HepG2 (cell line): Measurements from ENCODE around the gene DNMT3A. TPM values are rescaled to one million over a fixed set of nuclear protein-coding genes. Genes with fewer than 3 reads are reported as not detected.

Experiments used
- DMAP1 ChIP-seq: IDR thresholded peaks from 2 replicates; pipeline ENCODE4 v1.6.1; 2016
- FOXP1 ChIP-seq, 2 experiments: fragments of 450-650 bp in 1 of 2; IDR thresholded peaks; 2 replicates each; pipeline ENCODE4 v1.6.1; 2017 to 2018; ENCODE audit warnings: antibody characterized with exemption in 1 of 2
- JDP2 ChIP-seq: sonication (generic); formaldehyde crosslinking; IDR thresholded peaks from 2 replicates; pipeline ENCODE4 v1.8.1; 2022; ENCODE audit warnings: missing genetic modification reagents, borderline replicate concordance
- MED1 ChIP-seq: sonication (generic); formaldehyde crosslinking; IDR thresholded peaks from 2 replicates; pipeline ENCODE4 v1.4.0; 2020; ENCODE audit warnings: missing genetic modification reagents
- NFE2 ChIP-seq: sonication (generic); formaldehyde crosslinking; IDR thresholded peaks from 2 replicates; pipeline ENCODE4 v1.4.0; 2020; ENCODE audit warnings: missing genetic modification reagents
- NFE2L2 ChIP-seq: fragments of 150-350 bp; IDR thresholded peaks from 2 replicates; pipeline ENCODE4 v1.6.1; 2014; ENCODE audit warnings: low read length
- REL ChIP-seq: sonication (generic); formaldehyde crosslinking; conservative IDR thresholded peaks from 2 replicates; pipeline ENCODE4 v1.8.0; 2022; ENCODE audit warnings: mild to moderate bottlenecking, missing genetic modification reagents, moderate library complexity
- RERE ChIP-seq: IDR thresholded peaks from 2 replicates; pipeline ENCODE4 v1.6.1; 2016; ENCODE audit warnings: low read depth, missing genetic modification reagents, missing compliant biosample characterization
- SIX4 ChIP-seq: sonication (generic); formaldehyde crosslinking; IDR thresholded peaks from 2 replicates; pipeline ENCODE4 v1.4.0; 2020; ENCODE audit warnings: missing genetic modification reagents
- SOX13 ChIP-seq, 3 experiments: fragments of 450-650 bp in 1 of 3; sonication (generic) in 1 of 3; formaldehyde crosslinking in 1 of 3; IDR thresholded peaks in 2 of 3; conservative IDR thresholded peaks in 1 of 3; 2 replicates each; pipeline versions ENCODE4 v1.5.0 to v1.6.1; 2016 to 2020; ENCODE audit warnings: antibody characterized with exemption in 1 of 3, mild to moderate bottlenecking in 1 of 3, missing compliant biosample characterization in 1 of 3, missing genetic modification reagents in 1 of 3, moderate library complexity in 1 of 3
- TFDP1 ChIP-seq: IDR thresholded peaks from 2 replicates; pipeline ENCODE4 v1.6.1; 2016; ENCODE audit warnings: missing compliant biosample characterization, missing genetic modification reagents, borderline replicate concordance
- U2AF2 ChIP-seq: fragments of 200-400 bp; formaldehyde crosslinking; IDR thresholded peaks from 2 replicates; pipeline ENCODE4 v1.6.1; 2017; ENCODE audit warnings: low read depth, mild to moderate bottlenecking, low read length
- ZFX ChIP-seq: sonication (generic); formaldehyde crosslinking; IDR thresholded peaks from 2 replicates; pipeline ENCODE4 v1.4.0; 2020; ENCODE audit warnings: mild to moderate bottlenecking, low read depth, missing genetic modification reagents, moderate library complexity
- ZNF292 ChIP-seq: sonication (generic); formaldehyde crosslinking; IDR thresholded peaks from 2 replicates; pipeline ENCODE4 v1.8.1; 2022; ENCODE audit warnings: mild to moderate bottlenecking, low read depth, missing genetic modification reagents, borderline replicate concordance
- ZNF296 ChIP-seq: sonication (generic); formaldehyde crosslinking; conservative IDR thresholded peaks from 2 replicates; pipeline ENCODE4 v1.5.0; 2020; ENCODE audit warnings: mild to moderate bottlenecking, missing genetic modification reagents
- ZNF430 ChIP-seq: sonication (generic); formaldehyde crosslinking; IDR thresholded peaks from 2 replicates; pipeline ENCODE4 v1.9.0; 2021; ENCODE audit warnings: mild to moderate bottlenecking, missing genetic modification reagents
- ZNF496 ChIP-seq: sonication (generic); formaldehyde crosslinking; IDR thresholded peaks from 2 replicates; pipeline ENCODE4 v1.8.1; 2023; ENCODE audit warnings: mild to moderate bottlenecking, moderate library complexity, missing genetic modification reagents; ENCODE audit not compliant: insufficient replicate concordance
- ZNF577 ChIP-seq: sonication (generic); formaldehyde crosslinking; IDR thresholded peaks from 2 replicates; pipeline ENCODE4 v1.4.0; 2020; ENCODE audit warnings: mild to moderate bottlenecking, low read depth, missing genetic modification reagents, borderline replicate concordance
- ZNF710 ChIP-seq: sonication (generic); formaldehyde crosslinking; IDR thresholded peaks from 2 replicates; pipeline ENCODE4 v1.5.0; 2020; ENCODE audit warnings: mild to moderate bottlenecking, missing genetic modification reagents, borderline replicate concordance
- ZNF788 ChIP-seq: sonication (generic); formaldehyde crosslinking; IDR thresholded peaks from 2 replicates; pipeline ENCODE4 v1.5.0; 2020; ENCODE audit warnings: mild to moderate bottlenecking, missing genetic modification reagents, borderline replicate concordance
- ZSCAN25 ChIP-seq: sonication (generic); formaldehyde crosslinking; IDR thresholded peaks from 2 replicates; pipeline ENCODE4 v1.8.0; 2022; ENCODE audit warnings: mild to moderate bottlenecking, missing genetic modification reagents
- polyA plus RNA-seq, 8 experiments: library from polyadenylated mRNA; depleted of rRNA in 3 of 8; stranded (reverse) in 7 of 8; unstranded in 1 of 8; fragments of >200 nt; fragmentation: Illumina TruSeq in 4 of 8; extraction: Trizol in 4 of 8; gene quantifications; 2 replicates each; pipeline versions ENCODE4 v1.2.1 to v1.2.3, GENCODE V29; 2011 to 2016; ENCODE audit warnings: low read depth in 4 of 8, missing spikeins in 1 of 8, mixed read lengths in 1 of 8; ENCODE audit not compliant: insufficient read depth in 1 of 8
- total RNA-seq, 5 experiments: library from RNA; depleted of rRNA; stranded (reverse); fragments of >200 nt; fragmentation: Illumina TruSeq; extraction: Trizol; gene quantifications; 2 replicates each; pipeline ENCODE4 v1.2.3, GENCODE V29; 2016; ENCODE audit warnings: low read depth in 1 of 5

Gene DNMT3A
- total and polyA plus RNA-seq, 2 of the 13 experiments (the other 11 are each of a cell fraction or from before 2014, with no cell fraction given), result 14.7 to 29.1 TPM

- TF ChIP-seq ZNF710, result no peak
- TF ChIP-seq U2AF2, result no peak
- TF ChIP-seq RERE (CRISPR knock-in tag), result no peak
- TF ChIP-seq ZNF496 (CRISPR knock-in tag), result no peak
- no peak for TF ChIP-seq ZNF292 (CRISPR knock-in tag)
- no peak for TF ChIP-seq JDP2
- no peak for TF ChIP-seq ZSCAN25
- no peak for TF ChIP-seq MED1 (CRISPR knock-in tag)
- no peak for TF ChIP-seq ZNF577 (CRISPR knock-in tag)
- no peak for TF ChIP-seq FOXP1 (IDR thresholded peaks at IDR 0.05)
- no peak for TF ChIP-seq FOXP1 (CRISPR knock-in tag; IDR thresholded peaks at IDR 0.05)
- no peak for TF ChIP-seq SOX13 (IDR thresholded peaks at IDR 0.05)
- TF ChIP-seq SOX13 (CRISPR knock-in tag; conservative IDR thresholded peaks at IDR 0.05 in 1 of 2, IDR thresholded peaks at IDR 0.05 in 1 of 2), result no peak
- TF ChIP-seq ZNF788 (CRISPR knock-in tag), result no peak
- no peak for TF ChIP-seq NFE2
- TF ChIP-seq ZNF296 (CRISPR knock-in tag), result no peak
- no peak for TF ChIP-seq DMAP1 (CRISPR knock-in tag)
- no peak for TF ChIP-seq SIX4 (CRISPR knock-in tag)
- no peak for TF ChIP-seq NFE2L2
- no peak for TF ChIP-seq TFDP1
- TF ChIP-seq REL, result no peak
- TF ChIP-seq ZFX (CRISPR knock-in tag), result peak; percentile 45; the same call in 1 of the 2 replicates
- no peak for TF ChIP-seq ZNF430 (CRISPR knock-in tag)
Observed at GRCh38 chr2:25314514-25315315, 27.0 kb downstream of the DNMT3A start (continued).
